Stimulated activated CD4-positive, alpha-beta T cell treated with anti-CD3 and anti-CD28 coated beads, Interleukin-12 subunit alpha, Interleukin-12 subunit beta, amount 100 ng/mL, for 4 hours (primary cell): ENCODE results near the gene RNF212B.
"Not testable (repeated sequence)": the region's sequence is repeated elsewhere in the genome, so short reads cannot be mapped to it uniquely, and the experiment has no call there.

Experiments used
- DNase-seq: peaks from one replicate; pipeline ENCODE4 v3.0.0-alpha.2; 2020

RNF212B gene

DNA sequence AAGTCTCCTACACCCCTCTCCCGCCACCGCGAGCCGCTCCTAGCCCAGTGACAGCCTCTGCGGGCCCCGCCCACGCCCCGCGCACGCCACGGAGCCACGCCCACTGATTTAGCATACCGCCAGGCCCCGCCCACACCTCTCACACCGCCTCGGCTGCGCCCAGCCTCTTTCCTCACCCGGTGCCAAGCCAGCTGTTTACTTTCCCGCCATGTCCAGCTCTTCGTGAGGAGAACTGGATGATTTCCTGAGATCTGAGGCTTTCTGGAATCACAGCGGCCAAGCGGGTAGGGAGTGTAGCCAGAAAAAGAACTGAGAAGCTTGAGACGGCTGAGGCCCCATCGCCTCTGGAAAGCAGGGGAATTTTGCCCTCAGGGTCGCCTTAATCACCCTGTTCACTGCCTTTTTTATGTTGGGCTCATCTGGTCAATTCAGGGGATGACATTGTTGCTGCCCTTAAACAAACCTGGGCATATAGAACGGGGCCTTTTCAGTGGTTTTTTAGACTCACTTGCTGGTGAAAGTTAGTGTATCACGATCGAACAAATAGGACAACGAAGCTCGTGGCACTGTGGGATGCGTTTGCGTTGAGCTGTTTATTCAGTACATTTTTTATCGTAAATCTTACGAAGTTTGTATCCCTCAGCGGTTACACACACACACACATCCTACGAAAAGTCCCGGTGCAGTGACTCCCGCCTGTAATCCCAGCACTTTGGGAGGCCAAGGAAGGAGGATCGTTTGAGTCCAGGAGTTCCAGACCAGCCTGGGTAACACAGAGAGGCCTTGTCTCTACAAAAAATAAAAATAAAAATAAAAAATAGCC, at the start of gene RNF212B:
Gene RNF212B (plus strand): TSS at position 165 of the 823 bp plus-strand sequence. CDS start 2,410 bp downstream, outside the sequence.
- DNase-seq: peak; percentile 84

DNA sequence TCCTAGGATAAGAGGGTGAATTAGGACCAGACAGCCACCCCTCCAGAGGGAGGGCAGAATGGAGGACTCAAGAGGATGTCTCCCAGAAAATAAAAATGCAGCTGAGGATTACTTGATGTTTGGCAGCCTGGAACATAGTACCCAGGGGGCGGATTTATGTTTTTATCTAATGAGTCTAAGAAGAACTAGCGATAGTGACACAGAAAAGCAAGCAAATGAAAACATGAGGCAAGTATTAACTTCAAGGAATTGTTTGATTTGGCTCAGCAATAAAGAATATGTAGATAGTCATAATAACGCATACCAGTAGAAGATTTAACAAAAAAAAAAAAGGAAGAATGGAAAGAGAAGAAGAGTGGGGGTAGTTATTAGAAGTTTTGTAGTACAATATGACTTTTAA, 44.3 kb upstream of the RNF212B start:
- no peak for DNase-seq

- no peak for DNase-seq
Observed at GRCh38 chr14:23195552-23196101, 42.1 kb upstream of the RNF212B start.

GRCh38 chr14:23196487-23196886, 41.2 kb upstream of the RNF212B start:
- DNase-seq: not testable (repeated sequence)

DNA sequence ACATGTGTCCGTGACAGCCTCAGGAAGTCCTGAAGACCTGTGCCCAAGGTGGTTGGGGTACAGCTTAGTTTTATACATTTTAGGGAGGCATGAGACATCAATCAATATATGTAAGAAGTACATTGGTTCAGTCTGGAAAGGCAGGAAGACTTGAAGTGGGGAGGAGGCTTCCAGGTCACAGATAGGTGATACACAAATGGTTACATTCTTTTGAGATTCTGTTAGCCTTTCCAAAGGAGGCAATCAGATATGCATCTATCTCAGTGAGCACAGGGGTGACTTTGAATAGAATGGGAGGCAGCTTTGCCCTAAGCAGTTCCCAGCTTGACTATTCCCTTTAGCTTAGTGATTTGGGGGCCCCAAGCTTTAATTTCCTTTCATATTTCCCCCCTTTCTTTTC, 38.6 kb upstream of the RNF212B start:
- DNase-seq: not testable (repeated sequence)

DNA sequence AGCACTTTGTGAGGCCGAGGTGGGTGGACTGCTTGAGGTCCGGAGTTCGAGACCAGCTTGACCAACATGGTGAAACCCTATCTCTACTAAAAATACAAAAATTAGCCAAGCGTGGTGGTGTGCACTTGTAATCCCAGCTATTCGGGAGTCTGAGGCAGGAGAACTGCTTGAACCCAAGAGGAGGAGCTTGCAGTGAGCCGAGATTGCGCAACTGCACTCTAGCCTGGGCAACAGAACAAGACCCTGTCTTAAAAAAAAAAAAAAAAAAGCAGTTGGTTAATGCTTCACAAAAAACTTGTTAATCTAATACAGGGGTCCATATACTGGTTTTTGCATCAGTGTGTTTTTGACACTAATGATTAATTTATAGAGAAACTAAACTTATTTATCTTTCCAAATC, 35.7 kb upstream of the RNF212B start:
- no peak for DNase-seq

- DNase-seq: no peak
Observed at GRCh38 chr14:23206422-23207145, 31.2 kb upstream of the RNF212B start.

GRCh38 chr14:23207146-23207540, 30.6 kb upstream of the RNF212B start:
- no peak for DNase-seq

DNA sequence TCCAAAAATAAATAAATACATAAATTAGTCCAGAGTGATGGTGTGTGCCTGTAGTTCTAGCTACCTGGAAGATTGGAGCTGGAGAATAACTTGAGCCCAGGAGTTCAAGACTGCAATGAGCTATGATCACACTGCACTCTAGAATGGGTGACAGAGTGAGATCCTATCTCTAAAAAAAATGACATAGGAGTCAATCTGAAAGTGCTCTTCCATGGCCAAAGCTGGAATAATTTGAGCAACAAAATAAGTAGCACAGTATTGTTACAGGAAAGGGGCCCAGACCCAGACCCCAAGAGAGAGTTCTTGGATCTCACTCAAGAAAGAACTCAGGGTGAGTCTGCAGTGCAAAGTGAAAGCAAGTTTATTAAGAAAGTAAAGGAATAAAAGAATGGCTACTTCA, 29.4 kb upstream of the RNF212B start:
- no peak for DNase-seq

- DNase-seq: no peak
Observed at GRCh38 chr14:23209651-23210423, 27.9 kb upstream of the RNF212B start.

DNA sequence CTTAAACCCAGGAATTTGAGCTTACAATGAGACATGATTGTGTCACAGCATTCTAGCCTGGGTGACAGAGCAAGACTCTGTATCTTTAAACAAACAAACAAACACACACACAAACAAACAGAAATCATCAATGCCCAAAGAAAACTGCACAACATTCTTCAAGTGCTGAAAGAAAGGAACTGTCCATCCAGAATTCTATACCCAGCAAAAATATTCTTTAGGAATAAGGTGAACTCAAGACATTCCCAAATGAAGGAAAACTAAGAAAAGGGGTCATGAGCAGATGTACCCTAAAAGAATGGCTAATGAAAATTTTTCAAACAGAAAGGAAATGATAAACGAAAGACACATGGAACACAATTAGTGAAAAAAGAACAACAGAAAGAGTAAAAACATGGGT, 22.3 kb upstream of the RNF212B start:
- DNase-seq: no peak

DNA sequence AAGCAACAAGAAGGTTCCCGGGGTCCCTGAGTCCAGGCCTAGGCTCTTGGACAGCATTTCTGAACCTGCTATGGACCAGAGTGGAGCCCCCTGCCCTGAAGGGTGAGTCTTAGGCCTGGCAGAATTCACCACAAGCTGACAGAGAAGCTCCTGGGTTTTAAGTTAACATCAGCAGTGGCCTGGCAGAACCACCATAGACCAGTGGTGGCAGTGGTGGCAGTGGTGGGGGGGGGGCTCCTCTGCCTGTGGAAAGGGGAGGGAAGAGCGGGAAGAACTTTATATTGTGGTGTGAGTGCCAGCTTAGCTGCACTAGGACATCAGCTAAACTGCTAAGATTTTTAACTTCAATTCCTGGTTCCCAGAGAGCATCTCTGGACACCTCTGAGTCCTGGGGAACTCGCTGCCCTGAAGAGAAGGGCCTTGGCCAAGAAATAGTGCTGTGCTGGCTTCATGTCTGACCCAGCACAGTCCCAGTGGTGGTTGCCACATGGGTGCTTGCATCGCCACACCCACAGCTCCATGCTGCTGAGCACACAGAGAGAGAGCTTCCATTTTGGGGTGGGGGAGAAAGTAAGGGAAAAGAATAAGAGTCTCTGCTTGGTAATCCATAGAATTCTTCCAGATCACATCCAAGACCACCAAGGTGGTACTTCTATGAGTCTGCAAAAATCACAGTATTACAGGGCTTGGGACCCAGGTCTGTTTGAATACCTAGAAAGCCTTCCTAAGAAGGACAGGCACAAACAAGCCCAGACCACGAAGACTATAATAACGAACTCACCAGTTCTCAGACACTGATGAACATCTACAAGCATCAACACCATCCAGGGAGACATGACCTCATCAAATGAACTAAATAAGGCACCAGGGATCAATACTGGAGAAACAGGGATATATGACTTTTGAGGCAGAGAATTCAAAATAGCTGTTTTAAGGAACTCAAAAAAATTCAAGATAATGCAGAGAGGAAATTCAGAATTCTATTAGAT, 20.4 kb upstream of the RNF212B start:
- DNase-seq: no peak

DNA sequence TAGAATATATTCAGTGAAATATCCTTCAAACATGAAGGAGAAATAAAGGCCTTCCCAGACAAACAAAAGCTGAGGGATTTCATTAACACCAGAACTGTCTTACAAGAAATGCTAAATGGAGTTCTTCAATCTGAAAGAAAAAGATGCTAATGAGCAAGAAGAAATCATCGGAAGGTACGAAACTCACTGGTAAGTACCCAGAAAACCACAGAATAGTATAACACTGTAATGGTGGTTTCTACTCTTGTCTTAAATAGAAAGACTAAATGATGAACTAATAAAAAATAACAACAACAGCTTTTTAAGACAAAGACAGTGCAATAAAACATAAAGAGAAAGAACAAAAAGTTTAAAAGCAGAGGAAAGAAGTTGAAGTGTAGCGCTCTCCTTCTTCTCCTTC, 18.7 kb upstream of the RNF212B start:
- DNase-seq: no peak

DNA sequence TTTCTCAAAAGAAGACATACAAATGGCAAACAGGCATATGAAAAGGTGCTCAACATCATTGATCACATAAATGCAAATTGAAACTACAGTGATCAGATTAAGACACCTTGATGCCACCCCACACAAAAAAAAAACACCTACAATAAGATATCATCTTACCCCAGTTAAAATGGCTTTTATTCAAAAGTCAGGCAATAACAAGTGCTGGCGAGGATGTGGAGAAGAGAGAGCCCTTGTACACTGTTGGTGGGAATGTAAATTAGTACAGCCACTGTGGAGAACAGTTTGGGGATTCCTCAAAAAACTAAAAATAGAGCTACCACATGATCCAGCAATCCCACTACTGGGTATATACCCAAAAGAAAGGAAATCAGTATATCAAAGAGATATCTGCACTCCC, 12.8 kb upstream of the RNF212B start:
- not testable (repeated sequence) for DNase-seq

DNA sequence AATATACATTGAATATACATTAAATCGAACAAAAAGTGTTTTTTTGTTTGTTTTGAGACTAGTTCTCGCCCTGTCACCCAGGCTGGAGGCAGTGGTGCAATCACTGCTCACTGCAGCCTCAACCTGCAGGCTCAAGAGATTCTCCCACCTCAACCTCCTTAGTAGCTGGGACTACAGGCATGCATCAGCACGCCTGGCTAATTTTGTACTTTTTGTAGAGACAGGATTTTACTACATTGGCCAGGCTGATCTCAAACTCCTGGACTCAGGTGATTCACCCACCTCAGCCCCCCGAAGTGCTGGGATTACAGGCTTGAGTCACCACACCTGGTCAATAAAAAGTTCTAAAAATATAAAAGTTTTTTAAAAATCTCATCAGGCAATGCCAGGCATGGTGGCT, 10.2 kb upstream of the RNF212B start:
- no peak for DNase-seq

DNA sequence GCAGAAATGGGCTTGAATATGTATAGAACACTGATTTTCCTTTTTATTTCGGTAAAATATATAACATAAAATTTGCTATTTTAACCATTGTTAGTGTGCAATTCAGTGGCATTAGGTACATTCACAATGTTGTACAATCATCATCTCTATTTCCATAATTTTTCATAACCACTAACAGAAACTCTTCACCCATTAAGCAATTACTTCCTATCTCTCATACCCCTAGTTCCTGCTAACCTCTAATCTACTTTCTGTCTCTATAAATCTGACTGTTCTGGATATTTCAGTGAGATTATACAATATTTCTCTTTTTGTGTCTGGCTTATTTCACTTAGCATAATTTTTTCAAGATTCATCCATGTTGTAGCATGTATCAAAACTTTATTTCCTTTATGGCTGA, 8.9 kb upstream of the RNF212B start:
- DNase-seq: no peak

DNA sequence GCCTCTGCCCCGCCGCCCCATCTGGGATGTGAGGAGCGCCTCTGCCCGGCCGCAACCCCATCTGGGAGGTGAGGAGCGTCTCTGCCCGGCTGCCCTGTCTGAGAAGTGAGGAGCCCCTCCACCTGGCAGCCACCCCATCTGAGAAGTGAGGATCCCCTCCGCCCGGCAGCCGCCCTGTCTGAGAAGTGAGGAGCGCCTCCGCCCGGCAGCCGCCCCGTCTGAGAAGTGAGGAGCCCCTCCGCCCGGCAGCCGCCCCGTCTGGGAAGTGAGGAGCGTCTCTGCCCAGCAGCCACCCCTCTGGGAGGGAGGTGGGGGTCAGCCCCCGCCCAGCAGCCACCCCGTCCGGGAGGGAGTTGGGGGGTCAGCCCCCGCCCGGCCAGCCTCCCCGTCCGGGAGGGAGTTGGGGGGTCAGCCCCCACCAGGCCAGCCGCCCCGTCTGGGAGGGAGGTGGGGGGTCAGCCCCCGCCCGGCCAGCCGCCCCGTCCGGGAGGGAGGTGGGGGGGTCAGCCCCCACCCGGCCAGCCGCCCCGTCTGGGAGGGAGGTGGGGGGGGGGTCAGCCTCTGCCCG, 5.4 kb upstream of the RNF212B start:
- not testable (repeated sequence) for DNase-seq

- DNase-seq: no peak
Observed at GRCh38 chr14:23240661-23241060, 2.9 kb downstream of the RNF212B start.

- not testable (repeated sequence) for DNase-seq
Observed at GRCh38 chr14:23241061-23241715, 3.5 kb downstream of the RNF212B start.

GRCh38 chr14:23242076-23242475, 4.3 kb downstream of the RNF212B start:
- DNase-seq: no peak

GRCh38 chr14:23243066-23243465, 5.3 kb downstream of the RNF212B start:
- no peak for DNase-seq
